ENCODE measurements around the gene IGF2.

IGF2 gene

GRCh38 chr11:2139621-2140337 lies 590 bp upstream of the IGF2 start:
- peak; percentile 62 for DNase-seq
- TF ChIP-seq CTCF (IDR thresholded peaks at IDR 0.05) = no peak
- no peaks in the 10 kb centered on the region for H3K9me3 Mint-ChIP-seq
- H3K36me3 Mint-ChIP-seq (ENCODE audit: low read depth) = peaks cover 16% of the 10 kb centered on the region
- no peak overlapping the region for H3K27ac Mint-ChIP-seq
- peaks cover 75% of the 10 kb centered on the region for H3K27me3 Mint-ChIP-seq (ENCODE audit: low read depth, poor library complexity)
- peak overlapping the region; percentile 92 for H3K4me3 Mint-ChIP-seq
- H3K4me1 Mint-ChIP-seq = peaks cover 44% of the 10 kb centered on the region

GRCh38 chr11:2138431-2139122 lies 612 bp downstream of the IGF2 start:
- TF ChIP-seq CTCF (IDR thresholded peaks at IDR 0.05) = no peak
- Mint-ChIP-seq H3K27me3 (ENCODE audit: low read depth, poor library complexity) (peaks cover 65% of the 10 kb centered on the region), H3K27ac (no peak overlapping the region), H3K9me3 (no peaks in the 10 kb centered on the region), H3K36me3 (ENCODE audit: low read depth) (peaks cover 17% of the 10 kb centered on the region), H3K4me3 (peak overlapping the region; percentile 88), H3K4me1 (peaks cover 50% of the 10 kb centered on the region)
- peak; percentile 46 for DNase-seq

GRCh38 chr11:2138068-2138430 lies 1.1 kb downstream of the IGF2 start:
- H3K9me3 Mint-ChIP-seq = no peaks in the 10 kb centered on the region
- H3K36me3 Mint-ChIP-seq (ENCODE audit: low read depth) = peaks cover 22% of the 10 kb centered on the region
- H3K4me3 Mint-ChIP-seq = peak overlapping the region; percentile 88
- H3K4me1 Mint-ChIP-seq = peaks cover 52% of the 10 kb centered on the region
- H3K27me3 Mint-ChIP-seq (ENCODE audit: low read depth, poor library complexity) = peaks cover 65% of the 10 kb centered on the region
- peak; percentile 53 for DNase-seq
- TF ChIP-seq CTCF (IDR thresholded peaks at IDR 0.05) = no peak
- no peak overlapping the region for H3K27ac Mint-ChIP-seq

- Mint-ChIP-seq H3K4me3 (peak overlapping the region; percentile 88), H3K27me3 (ENCODE audit: low read depth, poor library complexity) (peaks cover 61% of the 10 kb centered on the region)
- DNase-seq = peak; percentile 85
Measured at GRCh38 chr11:2137202-2138067, 1.8 kb downstream of the IGF2 start.

GRCh38 chr11:2136952-2137201 lies 2.3 kb downstream of the IGF2 start:
- Mint-ChIP-seq H3K36me3 (ENCODE audit: low read depth) (peaks cover 34% of the 10 kb centered on the region), H3K9me3 (no peaks in the 10 kb centered on the region), H3K4me1 (peaks cover 53% of the 10 kb centered on the region), H3K4me3 (peak overlapping the region; percentile 88), H3K27me3 (ENCODE audit: low read depth, poor library complexity) (peaks cover 61% of the 10 kb centered on the region), H3K27ac (no peak overlapping the region)
- no peak for DNase-seq
- TF ChIP-seq CTCF (IDR thresholded peaks at IDR 0.05) = no peak

More at GRCh38 chr11:2137202-2138067, 1.8 kb downstream of the IGF2 start:
- Mint-ChIP-seq H3K4me1 (peaks cover 52% of the 10 kb centered on the region), H3K9me3 (no peaks in the 10 kb centered on the region), H3K36me3 (ENCODE audit: low read depth) (peaks cover 28% of the 10 kb centered on the region), H3K27ac (no peak overlapping the region)
- no peak for TF ChIP-seq CTCF (IDR thresholded peaks at IDR 0.05)
